EH (cell line): Measurements from ENCODE around the gene NTRK2.
A peak's percentile ranks its signal among the peaks of the same experiment; 100 is the strongest.

Experiments used
- DNase-seq: peaks from one replicate; pipeline ENCODE4 v3.0.0-alpha.2; 2015; ENCODE audit warnings: low read depth

Gene NTRK2

DNA sequence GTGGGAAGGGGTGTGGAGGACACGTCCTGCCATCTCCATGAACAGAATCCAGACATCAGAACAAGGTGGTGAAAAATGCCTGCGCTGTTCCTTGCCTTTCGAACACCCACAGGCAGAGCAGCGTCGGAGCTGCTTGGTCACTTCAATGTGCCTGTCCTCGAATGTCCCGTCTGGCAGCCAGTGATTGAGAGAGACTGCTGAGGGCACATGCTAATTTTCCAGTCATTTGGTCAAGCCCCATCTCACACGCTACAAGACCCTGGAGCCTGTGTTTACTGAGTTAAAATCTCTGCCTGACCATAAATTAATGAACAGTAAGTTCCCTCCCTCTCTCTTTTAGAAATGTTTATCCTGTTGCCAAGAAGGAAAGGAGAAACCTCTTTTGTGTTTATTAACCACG, 149.3 kb downstream of the NTRK2 start:
- no peak for DNase-seq

DNA sequence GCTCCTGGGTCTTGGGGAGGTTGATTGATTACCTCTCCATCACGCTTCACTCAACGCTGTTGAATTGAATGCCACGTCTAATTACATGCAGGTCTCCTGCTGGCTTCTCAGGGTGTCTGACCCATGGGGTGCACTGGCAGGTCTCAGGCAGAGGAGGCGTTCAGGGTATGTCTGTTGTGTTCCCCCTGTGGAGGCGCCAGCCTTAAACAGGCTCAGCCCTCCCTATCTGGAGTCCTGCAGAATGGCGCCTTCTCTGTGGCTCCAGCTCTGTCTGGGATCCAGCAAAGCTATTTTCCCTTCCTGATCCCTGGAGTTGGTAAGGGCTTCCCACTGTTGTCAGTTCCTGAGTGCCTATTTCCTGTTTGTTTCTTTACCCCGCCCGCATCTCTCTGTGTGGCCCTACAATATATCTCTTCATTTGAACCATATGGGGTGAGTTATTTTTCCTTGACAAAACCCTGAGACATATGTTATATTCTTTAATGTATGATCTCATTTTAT, 150.0 kb downstream of the NTRK2 start:
- DNase-seq, result no peak

DNA sequence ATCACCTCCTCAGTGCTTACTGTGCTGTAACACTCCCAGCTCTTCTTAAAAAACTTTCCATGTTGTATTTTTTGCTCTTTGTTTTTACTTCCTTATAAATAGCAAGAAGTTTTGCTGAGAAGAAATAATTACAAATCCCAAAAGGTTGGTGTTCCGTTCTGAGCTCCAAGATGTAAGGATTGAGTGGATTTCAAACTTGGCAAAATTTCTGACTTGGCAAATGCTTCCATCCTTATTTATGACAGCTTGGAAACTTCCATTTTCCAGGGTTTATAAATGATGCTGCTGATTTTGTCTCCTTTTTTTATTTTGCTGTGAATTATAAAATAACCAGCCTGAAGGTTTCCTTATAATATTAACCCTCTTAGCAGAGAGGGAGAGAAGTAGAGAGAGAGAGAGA, 151.9 kb downstream of the NTRK2 start:
- DNase-seq, result no peak

DNA sequence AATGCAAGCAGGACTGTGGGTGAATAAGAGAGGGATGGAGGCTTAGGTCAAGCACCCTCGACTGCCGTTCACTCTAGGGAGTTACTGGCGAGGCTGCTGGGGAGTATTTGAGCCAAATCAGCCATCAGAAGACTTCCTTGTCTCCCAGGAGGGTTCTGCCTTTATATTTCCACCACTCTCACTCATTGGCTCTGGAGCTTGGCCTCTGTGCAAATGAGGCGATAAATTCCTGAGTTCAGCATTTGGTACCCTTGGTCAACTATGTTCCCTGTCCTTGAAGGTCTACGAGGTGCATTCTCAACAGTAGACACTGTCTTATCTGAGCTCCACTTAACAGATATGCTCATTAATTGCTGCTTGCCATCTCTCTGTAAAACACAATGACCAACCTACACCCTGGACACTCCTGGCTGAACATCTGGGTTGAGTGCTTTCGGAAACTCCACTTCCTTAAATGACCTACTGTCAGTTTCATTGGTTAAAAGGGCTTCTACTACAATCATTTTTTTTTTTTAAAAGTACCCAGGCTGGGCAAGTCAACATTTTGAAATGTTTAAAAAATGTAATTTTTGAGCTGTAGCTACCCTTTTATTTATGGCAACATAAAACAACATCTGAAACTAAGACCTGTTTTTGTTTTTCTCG, 153.2 kb downstream of the NTRK2 start:
- no peak for DNase-seq

DNA sequence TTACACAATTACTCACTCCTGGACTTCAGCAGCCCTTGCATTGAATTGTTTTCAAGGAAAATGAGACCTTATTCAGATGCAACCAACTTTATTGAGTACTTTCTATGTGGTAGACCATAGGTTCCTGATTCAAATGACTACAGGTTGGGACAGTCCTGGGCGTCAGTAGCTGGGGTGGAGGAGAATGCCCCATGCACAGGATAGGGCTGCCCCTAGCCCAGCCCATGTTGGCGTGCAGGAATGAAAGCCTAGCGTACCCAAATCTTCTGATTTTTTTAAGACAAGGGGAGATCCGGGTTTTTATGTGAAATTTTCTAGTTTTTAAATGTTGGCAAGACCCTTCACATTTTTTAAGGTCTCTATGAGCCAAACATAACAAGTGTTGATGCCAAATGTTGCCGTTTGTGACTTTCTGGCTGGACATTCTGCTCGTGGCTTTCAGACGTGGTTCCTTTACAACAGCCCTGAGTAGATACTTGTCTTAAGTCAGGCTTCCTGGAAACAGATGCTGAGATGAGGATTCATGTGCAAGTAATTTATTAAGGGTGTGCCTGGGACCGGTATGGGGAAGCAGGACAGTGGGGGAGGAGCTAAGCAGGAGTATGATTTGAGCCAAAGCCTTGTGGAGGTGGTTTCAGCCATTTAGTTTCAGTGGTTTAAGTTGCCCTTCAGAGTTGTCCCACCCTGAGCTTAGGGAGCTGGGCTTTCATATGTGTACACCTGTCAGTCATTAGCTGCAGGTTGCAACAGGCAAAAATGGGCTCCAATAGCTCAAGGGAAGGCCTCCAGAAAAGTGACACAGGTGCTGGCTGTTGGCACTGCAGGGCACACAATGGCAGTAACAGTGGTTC, 154.1 kb downstream of the NTRK2 start:
- DNase-seq, result peak; percentile 60

DNA sequence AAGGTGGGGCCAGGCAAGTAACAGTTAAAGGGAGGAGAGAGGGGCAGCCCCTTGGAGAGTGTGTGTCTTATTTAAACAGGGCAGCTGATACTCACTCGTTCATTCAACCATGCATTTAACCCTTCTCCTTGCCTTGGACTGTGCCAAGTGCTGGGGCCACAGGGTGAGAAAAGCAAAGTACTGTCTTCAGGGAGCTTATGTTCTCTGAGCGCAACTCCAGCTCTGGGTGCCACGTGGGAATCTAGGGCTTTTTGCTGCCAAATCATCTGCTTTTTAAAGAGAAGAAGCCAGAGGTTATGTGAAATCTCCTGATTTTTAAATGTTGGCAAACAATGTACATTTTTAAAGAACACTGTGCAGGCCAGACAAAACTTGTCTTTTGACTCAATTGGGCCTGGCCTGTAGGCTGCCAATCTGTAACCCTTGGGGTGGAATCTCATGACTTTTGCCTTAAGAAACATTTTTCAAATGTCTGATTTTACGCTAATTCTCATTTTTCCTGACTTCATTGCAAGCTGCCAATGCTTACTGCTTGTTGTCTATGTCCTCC, 157.8 kb downstream of the NTRK2 start:
- DNase-seq, result no peak

DNA sequence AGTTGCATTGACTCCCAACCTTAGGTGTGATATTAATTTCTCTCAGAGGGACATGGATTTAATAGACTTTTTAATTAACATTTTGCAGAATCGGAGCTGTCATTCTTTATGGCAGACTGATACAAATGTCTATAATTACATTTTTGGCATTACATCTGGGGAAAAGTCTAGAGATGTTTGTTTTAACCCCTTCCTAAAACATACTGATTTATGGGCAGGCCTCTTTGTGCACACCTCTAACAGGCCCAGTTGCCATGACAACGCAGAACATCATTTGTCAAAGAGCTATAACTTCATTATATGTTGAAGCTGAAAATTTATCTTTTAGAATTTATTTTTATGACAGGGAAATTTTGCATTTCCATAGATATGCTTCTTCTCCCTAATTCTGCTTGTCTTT, 158.5 kb downstream of the NTRK2 start:
- DNase-seq, result no peak

DNA sequence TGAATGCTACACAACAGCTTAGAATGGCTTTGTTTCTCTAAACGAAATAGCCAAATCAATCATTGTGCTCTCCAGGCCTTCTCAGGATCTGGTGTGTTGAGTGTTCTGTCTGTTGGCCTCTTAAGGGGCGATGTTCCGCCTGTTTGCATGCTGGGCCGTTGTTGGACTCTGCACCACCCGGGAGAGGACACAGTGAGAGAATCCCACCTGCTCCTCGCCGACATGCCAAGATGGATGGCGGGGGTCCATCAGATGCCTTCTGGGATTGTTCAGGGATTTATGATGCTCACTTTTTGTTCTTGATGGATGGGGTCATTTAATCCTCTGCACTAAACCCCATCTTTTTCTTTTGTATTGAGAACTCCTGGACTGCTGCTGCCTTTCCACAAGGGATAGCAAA, 159.9 kb downstream of the NTRK2 start:
- DNase-seq, result no peak

DNA sequence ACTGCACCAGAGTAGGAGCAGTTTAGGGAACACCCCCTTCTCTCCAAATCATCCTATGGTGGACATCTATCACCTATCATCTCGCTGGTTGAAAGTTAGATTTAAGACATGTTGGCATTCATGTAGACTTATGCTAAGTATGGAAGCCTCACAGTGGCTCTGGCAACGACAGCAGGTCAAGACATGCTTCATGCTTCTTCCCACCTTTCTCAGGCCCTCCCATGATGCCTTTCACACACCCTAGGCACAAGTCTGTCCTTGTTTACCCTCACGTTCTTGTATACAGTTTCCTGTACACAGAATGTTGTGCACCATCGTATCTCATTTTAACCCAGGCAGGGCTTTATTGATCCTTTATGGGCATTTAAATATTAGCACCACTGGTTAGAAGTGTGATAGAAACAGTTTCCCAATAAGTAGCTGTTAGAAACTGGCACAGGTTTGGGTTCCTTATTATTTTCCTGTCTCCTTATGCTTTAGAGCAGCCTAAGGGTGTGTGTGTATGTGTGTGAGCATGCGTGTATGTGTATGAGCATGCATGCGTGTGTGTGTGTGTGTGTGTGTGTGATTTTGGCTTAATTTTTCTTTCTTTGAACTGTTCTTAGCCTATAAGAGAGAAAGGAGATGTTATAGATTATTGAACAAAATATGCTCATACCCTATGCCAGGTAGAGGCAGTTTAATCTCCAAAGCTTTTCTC, 160.6 kb downstream of the NTRK2 start:
- no peak for DNase-seq

DNA sequence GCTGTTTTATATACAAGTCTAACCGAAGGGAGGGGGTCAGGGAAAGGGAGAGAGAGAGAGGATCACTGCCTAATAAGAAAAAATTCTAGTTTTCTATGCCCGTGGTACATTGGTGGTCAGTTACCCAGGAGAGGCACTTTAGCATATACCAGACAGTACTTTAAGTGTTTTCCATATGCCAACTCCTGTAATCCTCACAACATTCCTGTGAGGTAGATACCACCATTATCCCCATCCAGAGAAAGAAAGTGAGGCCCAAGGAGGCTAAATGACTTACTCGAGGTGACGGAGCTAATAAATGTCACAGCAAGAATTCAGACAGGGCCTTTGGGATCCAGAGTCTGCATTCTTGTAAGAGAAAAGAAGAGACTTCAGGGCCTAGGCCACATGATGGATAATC, 161.8 kb downstream of the NTRK2 start:
- no peak for DNase-seq

DNA sequence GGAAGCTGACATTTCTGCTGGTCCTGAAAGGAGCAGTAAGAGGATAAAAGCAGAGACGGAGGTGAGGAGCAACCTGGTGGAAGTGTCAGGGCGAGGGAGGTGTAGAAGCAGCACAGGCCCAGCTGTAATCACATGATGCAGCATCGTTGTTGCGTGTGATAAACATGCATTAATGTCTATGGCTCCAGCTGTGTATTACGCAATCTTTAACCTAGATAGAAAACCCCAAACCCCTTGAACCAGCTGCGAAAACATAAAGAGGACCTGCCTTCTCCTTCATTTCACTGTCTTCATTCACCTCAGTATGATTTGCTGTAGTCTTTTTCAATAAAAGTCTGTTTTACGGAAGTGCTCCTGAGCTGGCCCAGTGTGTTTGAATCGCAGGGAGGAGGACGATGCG, 162.9 kb downstream of the NTRK2 start:
- DNase-seq, result no peak

DNA sequence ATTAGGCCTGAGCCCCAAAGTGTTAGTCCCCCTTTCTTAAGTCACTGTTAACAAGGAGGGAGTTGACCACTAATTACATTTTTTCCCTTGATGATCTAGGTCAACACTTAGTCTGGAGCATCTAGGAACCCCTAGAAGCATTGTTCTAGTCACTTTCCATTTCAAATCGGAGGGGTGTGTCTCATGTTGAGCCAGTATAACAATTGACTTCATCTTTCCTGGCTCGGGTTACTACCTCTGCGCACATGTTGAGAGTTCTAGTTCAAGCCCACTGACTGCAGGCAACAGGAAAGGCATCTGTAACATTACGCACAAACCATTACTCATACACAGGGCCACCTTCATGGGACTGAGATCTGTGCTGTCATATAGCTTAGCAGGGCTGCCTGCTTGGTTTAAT, 164.9 kb downstream of the NTRK2 start:
- no peak for DNase-seq

DNA sequence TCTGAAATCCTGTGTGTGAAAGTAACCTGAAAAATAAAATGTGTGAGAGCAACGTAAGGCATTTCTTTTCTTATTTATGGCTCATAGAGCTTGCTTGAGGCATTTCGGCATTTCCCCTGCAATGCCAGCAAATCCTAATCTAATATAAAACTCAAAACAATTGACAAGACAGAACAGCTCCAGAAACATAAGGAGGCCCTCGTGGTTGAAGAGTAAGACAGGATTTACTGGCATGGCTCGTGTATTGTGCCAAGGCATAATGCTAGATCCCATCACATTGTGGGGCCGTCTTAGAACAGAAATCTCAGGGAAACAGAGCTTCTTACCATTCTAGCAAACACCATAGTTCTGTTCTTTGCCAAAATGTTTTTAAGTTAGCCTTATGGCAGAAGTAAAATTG, 166.2 kb downstream of the NTRK2 start:
- no peak for DNase-seq

DNA sequence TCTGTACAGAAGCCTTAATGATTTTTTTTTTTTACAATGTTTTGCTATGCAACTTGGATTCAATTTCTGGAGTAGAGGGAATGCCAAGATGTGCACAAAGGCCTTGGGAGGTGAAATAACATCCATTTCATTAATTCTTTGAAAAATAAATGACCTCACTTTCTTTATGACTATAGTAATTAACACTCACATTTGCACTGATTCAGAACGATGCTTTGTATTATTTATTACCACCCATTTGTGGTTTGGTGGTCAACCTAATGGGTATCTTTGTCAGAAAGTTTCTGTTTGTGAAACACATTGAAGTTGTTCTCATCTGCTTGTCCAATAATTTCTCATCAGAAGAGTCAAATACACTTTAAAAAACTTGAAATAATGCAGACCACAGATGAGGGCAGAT, 169.3 kb downstream of the NTRK2 start:
- no peak for DNase-seq

DNA sequence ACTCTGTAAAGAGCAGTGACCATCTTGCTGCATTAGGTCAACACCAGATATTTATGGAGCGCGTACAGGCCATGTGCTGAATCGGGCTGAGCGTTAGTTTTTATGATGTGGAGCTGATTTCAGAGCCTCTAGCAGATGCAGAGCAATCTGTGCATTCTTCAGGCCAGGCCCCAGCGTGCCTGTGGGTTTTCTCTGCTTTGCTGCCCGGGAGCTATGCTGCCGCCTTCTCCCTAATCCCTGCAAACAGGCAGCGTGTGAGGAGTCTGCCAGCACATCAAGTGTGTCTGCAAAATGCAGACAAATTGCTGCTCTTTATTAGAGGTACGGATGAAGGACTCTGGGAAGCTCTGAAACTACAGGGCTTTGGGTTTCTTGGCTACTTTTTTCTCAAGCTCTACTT, 170.0 kb downstream of the NTRK2 start:
- peak; percentile 90 for DNase-seq

DNA sequence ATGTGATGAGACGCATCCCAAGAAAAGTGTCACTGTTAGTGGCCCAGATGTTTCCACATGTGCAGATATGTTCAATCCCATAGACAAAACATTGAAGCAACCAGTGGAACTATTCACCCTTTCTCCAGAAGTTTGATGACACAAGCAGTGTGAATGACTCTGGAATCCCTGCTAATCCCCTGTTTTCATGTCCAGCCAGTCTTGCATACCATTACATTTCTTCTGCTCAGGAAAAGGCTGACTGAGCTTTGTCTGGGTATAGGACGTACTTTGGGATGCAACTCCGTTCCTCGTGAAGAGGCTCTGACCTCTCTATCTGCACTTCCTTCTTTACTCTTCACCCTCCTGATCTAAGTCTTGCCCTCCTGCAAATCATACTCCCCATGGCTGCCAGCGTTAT, 172.4 kb downstream of the NTRK2 start:
- peak; percentile 9 for DNase-seq

DNA sequence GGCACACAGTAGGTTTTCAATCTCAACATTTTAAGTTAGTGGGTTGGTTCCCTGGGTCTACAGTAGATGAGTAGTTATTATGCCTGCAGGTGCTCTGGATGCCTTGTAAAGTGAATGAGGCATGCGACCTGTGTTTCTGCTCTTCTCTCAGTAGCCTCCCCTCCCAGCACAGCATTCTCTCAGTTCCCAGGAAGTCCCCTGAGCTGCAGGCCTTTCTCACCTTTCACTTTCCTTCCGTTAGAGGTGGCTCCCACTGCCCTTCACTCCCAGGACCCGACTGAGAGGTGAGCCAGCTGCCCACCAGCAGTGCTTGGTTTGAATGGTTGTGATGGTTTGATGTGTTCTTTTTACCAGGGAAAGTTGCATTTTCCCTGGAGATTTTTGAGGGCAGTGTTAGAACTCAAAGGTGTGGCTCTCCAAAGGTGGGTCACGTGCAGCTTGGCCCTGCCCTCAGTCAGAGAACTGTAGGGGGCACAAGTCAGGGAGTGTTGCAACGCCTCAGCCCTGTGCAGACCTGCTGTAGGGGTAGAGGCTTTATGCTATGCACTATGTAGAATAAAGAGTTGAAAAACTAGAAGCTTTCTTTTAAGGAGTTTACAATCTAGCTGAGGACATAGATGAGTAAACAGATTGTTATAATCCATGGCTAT, 173.8 kb downstream of the NTRK2 start:
- no peak for DNase-seq

DNA sequence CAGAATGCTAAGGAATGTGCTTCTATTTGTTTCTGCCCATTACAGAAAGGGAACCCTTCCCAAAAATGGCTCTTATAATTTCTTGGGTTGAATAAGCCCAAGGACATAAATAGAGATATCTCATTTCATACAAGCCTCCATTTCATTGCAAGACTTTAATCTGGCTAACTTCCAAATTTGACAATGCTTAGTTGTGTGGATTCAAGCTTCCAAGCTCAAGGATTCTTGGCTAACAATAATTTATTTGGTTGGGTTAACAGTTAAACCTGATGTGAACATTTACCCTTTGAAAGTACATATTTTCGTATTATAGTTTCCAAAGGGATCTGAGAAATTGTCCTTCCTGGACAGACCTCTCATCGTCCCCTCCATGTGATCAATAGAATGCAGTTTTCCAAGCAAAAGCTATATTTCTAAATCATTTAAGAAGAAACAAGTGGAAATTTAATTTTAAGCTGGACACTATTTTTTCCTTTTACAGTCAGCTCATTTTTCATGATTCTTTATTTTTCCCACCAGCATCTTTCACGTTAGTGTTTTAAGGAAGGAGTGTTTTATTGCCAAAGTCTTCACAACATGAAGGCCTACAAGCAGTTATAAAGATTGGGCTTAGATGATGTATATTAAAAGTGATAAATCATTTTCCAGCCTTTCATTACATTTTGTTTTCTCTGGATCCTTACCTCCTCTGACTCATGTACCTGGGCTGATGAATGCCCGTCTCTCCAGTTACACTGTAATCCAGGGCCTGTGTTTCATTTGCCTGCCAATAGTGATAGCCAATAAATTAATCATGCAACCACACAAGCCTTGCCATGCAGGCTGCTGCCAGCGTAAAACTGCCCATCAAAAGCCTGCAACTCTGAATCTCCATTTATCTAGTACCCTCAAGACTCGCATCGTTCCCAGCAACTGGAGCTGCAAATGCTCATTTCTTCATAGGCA, 176.7 kb downstream of the NTRK2 start:
- DNase-seq, result no peak

DNA sequence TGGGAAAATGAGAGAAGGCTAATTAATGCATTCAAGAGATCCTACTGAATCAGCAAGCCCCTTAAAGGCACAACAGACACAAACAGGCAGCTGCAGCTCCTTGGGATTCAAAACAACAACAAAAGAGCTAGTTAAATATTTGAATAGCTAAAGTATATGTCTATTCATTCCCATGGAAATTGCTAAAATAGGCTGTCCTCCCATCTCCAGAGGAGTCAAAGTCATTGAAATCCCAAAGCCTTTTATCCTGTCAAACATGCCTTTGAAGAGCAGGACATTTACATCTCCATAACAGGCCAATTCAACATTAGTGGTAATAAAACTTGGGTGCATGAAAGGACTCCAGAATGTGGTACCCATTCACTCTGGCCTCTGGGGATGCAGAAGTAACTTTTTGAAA, 177.4 kb downstream of the NTRK2 start:
- no peak for DNase-seq

DNA sequence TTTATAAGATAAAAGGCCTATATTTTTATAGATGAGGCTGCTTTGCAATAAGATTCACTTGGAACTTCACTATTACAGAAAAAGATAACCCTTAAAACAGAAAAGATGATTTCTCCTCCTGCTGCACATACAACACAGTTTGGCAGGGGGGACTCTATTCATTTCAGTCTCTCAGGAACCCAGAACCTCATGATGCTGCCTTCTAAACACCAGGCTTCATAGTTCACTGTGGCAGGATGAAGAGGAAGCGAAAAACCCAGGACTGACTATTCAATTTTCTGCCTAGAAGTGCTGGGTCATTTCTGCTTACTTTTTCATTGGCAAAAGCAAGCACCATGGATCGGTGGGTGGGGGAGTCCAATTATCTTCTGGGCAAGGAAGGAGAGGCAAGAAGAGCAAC, 179.5 kb downstream of the NTRK2 start:
- no peak for DNase-seq

DNA sequence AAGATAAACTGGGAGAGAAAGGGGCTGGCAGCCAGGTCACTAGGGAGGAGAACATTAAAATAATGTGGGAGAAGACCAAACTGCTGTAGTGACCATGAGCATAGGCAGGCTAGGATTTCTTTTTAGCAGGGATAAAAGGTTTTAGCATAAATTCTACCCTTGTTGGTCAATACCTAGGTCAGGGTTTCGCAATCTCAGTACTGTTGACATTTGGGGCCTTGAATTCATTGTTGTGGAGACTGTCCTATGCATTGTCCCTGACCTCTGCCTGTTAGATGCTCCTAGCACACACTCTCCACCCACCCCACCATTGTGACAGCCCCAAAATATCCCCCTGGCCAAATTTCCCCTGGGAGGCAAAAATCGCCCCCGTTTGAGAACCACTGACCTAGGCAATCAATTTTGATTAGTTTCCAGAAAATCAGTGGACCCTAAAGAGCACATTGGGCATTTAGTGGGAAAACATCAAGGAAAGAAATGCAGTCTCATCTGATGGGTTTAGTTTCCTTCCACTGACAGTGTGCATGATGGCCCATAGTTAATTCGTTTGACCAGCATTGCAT, 181.4 kb downstream of the NTRK2 start:
- no peak for DNase-seq
